ENCODE measurements around the gene PICK1.

Gene PICK1

GRCh38 chr22:38120359-38121110 lies 63.3 kb downstream of the PICK1 start:
- H3K27me3 ChIP-seq (ENCODE audit: insufficient read depth, insufficient read length), result no peaks in the 10 kb centered on the region
- no peak for DNase-seq (ENCODE audit: low read depth, low spot score)
- H3K36me3 ChIP-seq (ENCODE audit: insufficient read depth, insufficient read length, low read length), result peaks cover 4% of the 10 kb centered on the region
- no peak overlapping the region for H3K9ac ChIP-seq (ENCODE audit: insufficient read length, low read depth)
- no peak overlapping the region for H3K4me3 ChIP-seq (ENCODE audit: insufficient read length, low read depth)
- no peaks in the 10 kb centered on the region for H3K9me3 ChIP-seq (ENCODE audit: insufficient read depth, low read length)
- H3K4me1 ChIP-seq (ENCODE audit: insufficient read depth, insufficient read length), result peaks cover 5% of the 10 kb centered on the region
- TF ChIP-seq SUZ12 (IDR thresholded peaks at IDR 0.05; ENCODE audit: extremely low read depth, insufficient read depth, insufficient read length) (no peak), YY1 (IDR thresholded peaks at IDR 0.05; ENCODE audit: insufficient read depth, insufficient read length) (no peak), ZNF274 (IDR thresholded peaks at IDR 0.05; ENCODE audit: low read depth, low read length) (no peak)

GRCh38 chr22:38122616-38123015 lies 65.4 kb downstream of the PICK1 start:
- Histone ChIP-seq H3K36me3 (ENCODE audit: insufficient read depth, insufficient read length, low read length) (peaks cover 6% of the 10 kb centered on the region), H3K4me3 (ENCODE audit: insufficient read length, low read depth) (no peak overlapping the region), H3K4me1 (ENCODE audit: insufficient read depth, insufficient read length) (peaks cover 5% of the 10 kb centered on the region), H3K9ac (ENCODE audit: insufficient read length, low read depth) (no peak overlapping the region), H3K27me3 (ENCODE audit: insufficient read depth, insufficient read length) (no peaks in the 10 kb centered on the region), H3K9me3 (ENCODE audit: insufficient read depth, low read length) (no peaks in the 10 kb centered on the region)
- DNase-seq (ENCODE audit: low read depth, low spot score), result no peak
- TF ChIP-seq YY1 (IDR thresholded peaks at IDR 0.05; ENCODE audit: insufficient read depth, insufficient read length), result no peak
- TF ChIP-seq ZNF274 (IDR thresholded peaks at IDR 0.05; ENCODE audit: low read depth, low read length), result no peak
- no peak for TF ChIP-seq SUZ12 (IDR thresholded peaks at IDR 0.05; ENCODE audit: extremely low read depth, insufficient read depth, insufficient read length)

GRCh38 chr22:38124236-38124974 lies 67.2 kb downstream of the PICK1 start:
- no peak for DNase-seq (ENCODE audit: low read depth, low spot score)
- no peak overlapping the region for H3K9ac ChIP-seq (ENCODE audit: insufficient read length, low read depth)
- peaks cover 6% of the 10 kb centered on the region for H3K36me3 ChIP-seq (ENCODE audit: insufficient read depth, insufficient read length, low read length)
- H3K4me3 ChIP-seq (ENCODE audit: insufficient read length, low read depth), result no peak overlapping the region
- no peaks in the 10 kb centered on the region for H3K27me3 ChIP-seq (ENCODE audit: insufficient read depth, insufficient read length)
- TF ChIP-seq ZNF274 (IDR thresholded peaks at IDR 0.05; ENCODE audit: low read depth, low read length) (no peak), SUZ12 (IDR thresholded peaks at IDR 0.05; ENCODE audit: extremely low read depth, insufficient read depth, insufficient read length) (no peak), YY1 (IDR thresholded peaks at IDR 0.05; ENCODE audit: insufficient read depth, insufficient read length) (no peak)
- peaks cover 5% of the 10 kb centered on the region for H3K4me1 ChIP-seq (ENCODE audit: insufficient read depth, insufficient read length)
- H3K9me3 ChIP-seq (ENCODE audit: insufficient read depth, low read length), result no peaks in the 10 kb centered on the region

- Histone ChIP-seq H3K4me1 (ENCODE audit: insufficient read depth, insufficient read length) (peaks cover 5% of the 10 kb centered on the region), H3K9ac (ENCODE audit: insufficient read length, low read depth) (no peak overlapping the region), H3K27me3 (ENCODE audit: insufficient read depth, insufficient read length) (no peaks in the 10 kb centered on the region), H3K36me3 (ENCODE audit: insufficient read depth, insufficient read length, low read length) (peaks cover 6% of the 10 kb centered on the region), H3K9me3 (ENCODE audit: insufficient read depth, low read length) (no peaks in the 10 kb centered on the region), H3K4me3 (ENCODE audit: insufficient read length, low read depth) (no peak overlapping the region)
- no peak for DNase-seq (ENCODE audit: low read depth, low spot score)
- TF ChIP-seq SUZ12 (IDR thresholded peaks at IDR 0.05; ENCODE audit: extremely low read depth, insufficient read depth, insufficient read length) (no peak), YY1 (IDR thresholded peaks at IDR 0.05; ENCODE audit: insufficient read depth, insufficient read length) (no peak), ZNF274 (IDR thresholded peaks at IDR 0.05; ENCODE audit: low read depth, low read length) (no peak)
Observed at GRCh38 chr22:38125038-38125610, 67.9 kb downstream of the PICK1 start.
